Myometrial cell (primary cell): ENCODE data around the gene CHRDL1. TPM values are rescaled to one million over a fixed set of nuclear protein-coding genes. Genes with fewer than 3 reads are reported as not detected.

ENCODE experiments used
- total RNA-seq: library from RNA; depleted of rRNA; stranded (reverse); fragments of >200 nt; gene quantifications from 2 replicates; pipeline ENCODE4 v1.2.3, GENCODE V29; 2015

Gene CHRDL1
- total RNA-seq, result 3.2 and 4.3 TPM in 2 replicates

GRCh38 chrX:110795645-110796406 lies at the start of gene CHRDL1:
Gene CHRDL1, minus strand, starts transcription at chrX:110795817. Its CDS starts 3,636 bp downstream, at chrX:110792181.

